ENCODE measurements around the gene FAM111A. TPM values are rescaled to one million over a fixed set of nuclear protein-coding genes. Genes with fewer than 3 reads are reported as not detected.
A peak's percentile ranks its signal among the peaks of the same experiment; 100 is the strongest.

The FAM111A gene
- total and polyA plus RNA-seq, 2 donors (not counting 3 experiments of a cell fraction or from before 2014, with no cell fraction given): 20.1 to 57.4 TPM

GRCh38 chr11:59145534-59145933 is 2.9 kb downstream of the FAM111A start:
- H3K9ac ChIP-seq (replicated peaks; ENCODE audit: extremely low read depth, insufficient read depth, low read length): peak overlapping the region; percentile 33
- DNase-seq (ENCODE audit: low read depth, low spot score) (no peak), FAIRE-seq (no peak)
- peaks cover 0 to 2% of the 10 kb centered on the region in 2 experiments for H3K36me3 ChIP-seq (ENCODE audit: control insufficient read depth in 2 of 2, extremely low read depth in 1 of 2, insufficient read depth in 2 of 2, low read length in 2 of 2)
- H4K20me1 ChIP-seq (replicated peaks; ENCODE audit: control insufficient read depth, extremely low read depth, insufficient read depth, low read length): no peaks in the 10 kb centered on the region
- TF ChIP-seq FOS (IDR thresholded peaks at IDR 0.05; ENCODE audit: borderline replicate concordance, insufficient read depth, low read length): no peak
- TF ChIP-seq GATA2 (IDR thresholded peaks at IDR 0.05; ENCODE audit: insufficient read depth, insufficient read length, low read depth, low read length): no peak
- no peak for TF ChIP-seq POLR2A (IDR thresholded peaks at IDR 0.05; ENCODE audit: low read depth, low read length)
- peaks cover 32% of the 10 kb centered on the region for H3K4me1 ChIP-seq (ENCODE audit: control insufficient read depth, extremely low read depth, insufficient read depth, low read length)
- no peaks in the 10 kb centered on the region for H3K9me1 ChIP-seq (replicated peaks; ENCODE audit: control insufficient read depth, extremely low read depth, insufficient read depth, low read length)
- dilution Hi-C loops (cut with MboI; ENCODE audit: extremely low pct_ligation_motif_present, low sequenced_read_pairs): no loop called here
- no TSS peak for BruUV-seq (replicated peaks)
- ChIA-PET POLR2A (no interaction called here), CTCF (interaction anchor here (1.4 to 6.0 kb wide), 4 partner anchors 10 to 87 kb away, joined by 5 to 91 read pairs (median 25); partner anchors contain the start of gene FAM111B)
- H3K79me2 ChIP-seq (ENCODE audit: control insufficient read depth, insufficient read depth, low read length): peaks cover 22% of the 10 kb centered on the region
- intact Hi-C loops (cut with micrococcal nuclease): no loop called here
- peak overlapping the region in 2 of 3 experiments; percentile 81 to 90 for H3K4me3 ChIP-seq (replicated peaks in 1 of 3; ENCODE audit: insufficient read depth in 1 of 3, low read depth in 1 of 3, low read length in 3 of 3)
- no peaks in the 10 kb centered on the region for H3K27me3 ChIP-seq (ENCODE audit: control insufficient read depth in 2 of 2, insufficient read depth in 2 of 2, low read length in 2 of 2)
- H3K4me2 ChIP-seq (ENCODE audit: insufficient read depth, low read length): peak overlapping the region; percentile 90
- peak overlapping the region; percentile 38 for H3K27ac ChIP-seq (ENCODE audit: insufficient read depth, low read depth, low read length)
- H2AFZ ChIP-seq (ENCODE audit: low read depth, low read length): no peak overlapping the region
- H3K9me3 ChIP-seq (replicated peaks; ENCODE audit: control insufficient read depth, insufficient read depth, low read length): no peaks in the 10 kb centered on the region

- H3K4me1 ChIP-seq (ENCODE audit: control insufficient read depth, extremely low read depth, insufficient read depth, low read length): no peaks in the 10 kb centered on the region
- H3K9me1 ChIP-seq (replicated peaks; ENCODE audit: control insufficient read depth, extremely low read depth, insufficient read depth, low read length): no peaks in the 10 kb centered on the region
- H2AFZ ChIP-seq (ENCODE audit: low read depth, low read length): no peak overlapping the region
- DNase-seq (ENCODE audit: low read depth, low spot score) (no peak), FAIRE-seq (no peak)
- no peak overlapping the region for H3K27ac ChIP-seq (ENCODE audit: insufficient read depth, low read depth, low read length)
- H3K79me2 ChIP-seq (ENCODE audit: control insufficient read depth, insufficient read depth, low read length): peaks cover 4% of the 10 kb centered on the region
- BruUV-seq (replicated peaks): no TSS peak
- peaks cover 0 to 2% of the 10 kb centered on the region in 2 experiments for H3K36me3 ChIP-seq (ENCODE audit: control insufficient read depth in 2 of 2, extremely low read depth in 1 of 2, insufficient read depth in 2 of 2, low read length in 2 of 2)
- H3K27me3 ChIP-seq (ENCODE audit: control insufficient read depth in 2 of 2, insufficient read depth in 2 of 2, low read length in 2 of 2): no peaks in the 10 kb centered on the region
- intact Hi-C loops (cut with micrococcal nuclease) (no loop called here), dilution Hi-C loops (cut with MboI; ENCODE audit: extremely low pct_ligation_motif_present, low sequenced_read_pairs) (no loop called here)
- H3K9me3 ChIP-seq (replicated peaks; ENCODE audit: control insufficient read depth, insufficient read depth, low read length): no peaks in the 10 kb centered on the region
- no peak overlapping the region for H3K4me2 ChIP-seq (ENCODE audit: insufficient read depth, low read length)
- TF ChIP-seq JUN (IDR thresholded peaks at IDR 0.05; ENCODE audit: borderline replicate concordance, insufficient read depth, insufficient read length, low read depth): no peak
- no peak for TF ChIP-seq POLR2A (IDR thresholded peaks at IDR 0.05; ENCODE audit: low read depth, low read length)
- no peak for TF ChIP-seq FOS (IDR thresholded peaks at IDR 0.05; ENCODE audit: borderline replicate concordance, insufficient read depth, low read length)
- TF ChIP-seq POLR2AphosphoS5 (IDR thresholded peaks at IDR 0.05; ENCODE audit: insufficient read depth, low read depth, low read length): no peak
- no peak for TF ChIP-seq GATA2 (IDR thresholded peaks at IDR 0.05; ENCODE audit: insufficient read depth, insufficient read length, low read depth, low read length)
- no peak for TF ChIP-seq CTCF (IDR thresholded peaks at IDR 0.05; ENCODE audit: extremely low read depth in 1 of 2, insufficient read depth in 1 of 2, low read depth in 1 of 2, low read length in 2 of 2)
- no peak for TF ChIP-seq MYC (IDR thresholded peaks at IDR 0.05; ENCODE audit: low read depth, low read length)
- TF ChIP-seq EZH2 (IDR thresholded peaks at IDR 0.05; ENCODE audit: borderline replicate concordance, low read depth, low read length, severe bottlenecking): no peak
- no peak for TF ChIP-seq MAX (IDR thresholded peaks at IDR 0.05; ENCODE audit: insufficient read depth, insufficient read length)
- POLR2A ChIA-PET: no interaction called here
- no peak overlapping the region for H3K9ac ChIP-seq (replicated peaks; ENCODE audit: extremely low read depth, insufficient read depth, low read length)
- no peaks in the 10 kb centered on the region for H4K20me1 ChIP-seq (replicated peaks; ENCODE audit: control insufficient read depth, extremely low read depth, insufficient read depth, low read length)
- CTCF ChIA-PET: interaction anchor here (1.4 to 1.9 kb wide), 5 partner anchors 9 to 45 kb away, joined by 3 to 11 read pairs (median 5); partner anchors contain the start of genes DTX4 and FAM111A
- H3K4me3 ChIP-seq (replicated peaks in 1 of 3; ENCODE audit: insufficient read depth in 1 of 3, low read depth in 1 of 3, low read length in 3 of 3): no peak overlapping the region
These were observed 9.1 kb downstream of the FAM111A start for GRCh38 chr11:59151761-59152160.

All from endothelial cell of umbilical vein (primary cell).